Endometrium (tissue), 2 donors: ENCODE measurements around the gene ARHGEF25.
"Not testable (repeated sequence)": the region's sequence is repeated elsewhere in the genome, so short reads cannot be mapped to it uniquely, and the experiment has no call there.

ENCODE experiments used
- FAIRE-seq: peaks from 2 replicates; lab custom pipeline; 2012; peaks lifted over from hg19 to GRCh38; lab: Jason Lieb, UNC
- donor health status: control.
- donor health status: control.

The ARHGEF25 gene

DNA sequence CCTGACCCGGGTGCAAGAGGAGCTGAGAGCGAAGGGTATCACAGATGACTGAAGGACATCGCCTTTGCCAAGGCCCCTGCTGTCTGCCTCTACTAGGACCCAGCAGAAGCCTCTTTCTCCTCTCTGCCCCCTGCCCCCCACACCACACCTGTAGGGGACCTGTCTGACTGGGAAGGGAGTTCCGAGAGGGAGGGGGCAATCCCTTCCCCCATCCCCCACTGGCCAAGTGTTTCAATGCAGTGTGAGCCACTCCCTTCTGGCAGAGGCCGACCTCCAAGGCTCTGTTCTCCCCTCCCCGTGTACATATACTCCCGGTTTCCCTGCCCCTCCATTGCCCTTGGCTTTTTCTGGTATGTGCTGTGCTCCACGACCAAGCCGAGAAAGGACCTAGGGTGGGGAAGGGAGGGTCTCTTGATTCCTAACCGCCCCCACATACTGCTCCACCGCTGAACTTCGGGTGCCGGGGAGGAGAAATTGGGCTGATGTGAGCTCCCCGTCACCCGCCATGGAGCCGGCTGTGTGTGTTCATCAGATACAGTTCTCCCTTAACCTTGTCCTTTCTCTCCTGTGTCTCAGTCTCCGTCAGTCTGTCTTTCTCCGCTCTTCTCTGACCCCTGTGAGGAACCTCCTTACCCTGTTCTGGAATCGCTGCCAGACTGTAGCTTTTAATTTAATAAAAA is 2.0 kb upstream of the ARHGEF25 start:
- FAIRE-seq = no peak

DNA sequence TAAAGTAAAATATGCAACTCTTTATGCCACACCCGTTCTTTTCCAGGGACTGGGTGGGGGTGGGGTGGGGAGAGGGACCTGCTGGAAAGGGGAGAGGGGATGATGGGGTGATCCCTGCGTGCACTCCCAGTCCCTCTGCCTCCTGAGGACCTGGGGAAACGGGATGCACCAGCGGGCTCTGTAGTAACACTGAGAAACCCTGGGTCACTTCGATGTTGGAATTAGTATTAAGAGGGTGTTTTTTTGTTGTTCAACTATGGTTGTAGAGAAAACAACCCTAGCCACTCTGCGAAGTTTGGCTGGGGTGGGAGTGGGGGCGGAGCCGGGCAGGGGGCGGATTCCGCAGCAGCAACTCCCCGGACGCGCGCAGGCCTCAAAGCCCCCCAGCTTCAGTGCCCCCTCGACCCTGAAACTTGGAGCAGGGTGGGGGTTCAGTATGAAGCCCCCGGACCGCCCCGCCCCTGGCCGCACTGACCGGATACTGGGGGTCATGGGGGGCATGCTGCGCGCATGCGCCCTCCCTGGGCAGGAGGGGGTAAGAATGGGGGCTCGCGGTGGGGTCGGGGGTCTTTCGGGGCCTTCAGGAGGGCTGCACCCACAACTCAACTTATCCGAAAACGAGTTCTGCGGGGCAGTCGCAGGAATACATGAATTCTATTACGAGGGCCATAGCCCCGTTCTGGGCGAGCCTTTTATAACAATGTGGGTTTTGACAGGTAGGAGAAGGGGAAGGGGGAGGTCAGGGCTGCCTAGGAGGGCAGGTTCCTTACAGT is 1.3 kb upstream of the ARHGEF25 start:
- no peak for FAIRE-seq

DNA sequence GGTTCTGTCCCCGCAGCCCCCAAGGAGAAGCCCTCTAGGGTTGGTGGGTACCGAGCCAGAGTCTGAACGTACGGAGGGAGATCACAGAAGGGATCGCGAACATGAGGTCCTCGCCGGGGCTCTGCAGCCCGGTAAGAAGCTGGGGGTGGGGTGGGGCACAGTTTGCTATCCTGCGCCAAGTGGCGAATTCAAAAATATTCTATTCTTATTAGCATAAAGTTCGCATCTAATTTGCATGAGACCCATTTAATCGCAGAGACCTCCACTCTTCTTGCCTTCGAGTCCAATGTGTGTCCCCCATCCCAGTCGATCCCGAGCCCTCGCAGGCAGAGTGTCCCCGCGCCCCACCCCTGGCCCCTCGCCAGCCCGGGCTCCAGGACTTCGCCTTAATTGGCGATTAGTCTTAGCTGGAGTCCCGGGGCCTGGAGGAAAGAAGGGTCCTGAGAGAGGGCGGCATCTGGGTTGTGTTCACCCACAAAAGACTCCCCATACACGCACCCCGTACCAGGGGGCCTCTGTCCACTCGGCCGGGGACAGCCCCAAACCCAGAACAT is 604 bp upstream of the ARHGEF25 start:
- no peak for FAIRE-seq

DNA sequence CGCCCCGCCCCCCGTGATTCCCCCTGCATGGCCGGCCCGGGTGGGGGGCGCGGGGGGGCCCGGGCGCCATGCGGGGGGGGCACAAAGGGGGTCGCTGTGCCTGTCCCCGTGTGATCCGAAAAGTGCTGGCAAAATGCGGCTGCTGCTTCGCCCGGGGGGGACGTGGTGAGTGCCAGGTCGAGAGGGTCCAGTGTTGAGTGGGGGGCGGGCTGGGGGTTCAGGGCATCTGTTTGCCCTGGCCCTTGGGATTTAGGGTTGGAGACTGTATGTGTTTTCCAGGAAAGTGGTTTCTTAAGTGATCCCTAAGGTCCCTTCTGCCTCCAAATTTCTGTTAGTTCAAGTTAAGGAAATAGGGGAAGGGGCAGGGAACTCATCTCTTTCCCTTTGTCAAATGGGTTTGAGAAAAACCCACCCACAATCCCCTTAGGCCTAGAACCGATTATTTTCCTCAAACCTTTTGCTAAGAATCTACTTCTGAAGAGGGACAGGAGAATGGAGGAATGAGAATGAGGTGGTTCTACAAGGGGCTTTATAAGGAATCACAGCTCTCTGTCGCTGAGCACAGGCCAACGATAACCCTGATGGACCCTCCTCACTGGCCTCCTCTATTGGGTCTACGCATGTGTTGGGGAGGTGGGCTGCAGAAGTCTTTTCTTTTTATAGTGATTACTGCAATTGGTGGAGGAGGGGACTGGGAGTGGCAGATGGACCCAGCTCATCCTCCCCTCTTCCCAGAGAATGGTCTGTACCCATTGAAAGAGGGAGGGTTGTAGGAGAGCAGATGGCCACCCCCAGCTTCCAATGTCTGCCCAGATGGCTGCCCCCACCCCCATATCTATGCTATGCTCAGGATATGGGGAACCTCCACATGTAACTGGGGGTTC is 834 bp downstream of the ARHGEF25 start:
- FAIRE-seq = no peak

DNA sequence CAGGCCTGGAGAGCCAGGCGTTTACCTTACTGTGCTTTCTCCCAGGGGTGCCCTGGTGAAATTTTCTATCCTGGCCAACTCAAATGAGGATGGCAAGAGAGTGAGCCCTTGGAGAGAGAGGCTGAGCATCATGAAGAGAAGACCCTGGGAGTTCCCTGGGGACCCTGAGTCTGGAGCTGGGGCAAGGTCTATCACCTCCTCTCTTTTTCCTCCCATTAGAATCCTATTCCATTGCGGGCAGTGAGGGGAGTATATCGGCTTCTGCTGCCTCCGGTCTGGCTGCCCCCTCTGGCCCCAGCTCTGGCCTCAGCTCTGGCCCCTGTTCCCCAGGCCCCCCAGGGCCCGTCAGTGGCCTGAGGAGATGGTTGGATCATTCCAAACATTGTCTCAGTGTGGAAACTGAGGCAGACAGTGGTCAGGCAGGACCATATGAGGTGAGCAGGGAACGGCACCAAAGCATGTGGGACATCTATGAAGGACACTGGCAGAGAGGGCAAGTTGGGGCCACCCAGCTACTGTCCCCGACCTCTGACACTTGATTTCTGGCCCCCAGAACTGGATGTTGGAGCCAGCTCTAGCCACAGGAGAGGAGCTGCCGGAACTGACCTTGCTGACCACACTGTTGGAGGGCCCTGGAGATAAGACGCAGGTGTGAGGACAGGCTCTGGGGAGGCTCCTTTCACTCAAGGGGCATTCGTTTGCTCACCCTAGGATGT is 1.6 kb downstream of the ARHGEF25 start:
- FAIRE-seq = no peak

DNA sequence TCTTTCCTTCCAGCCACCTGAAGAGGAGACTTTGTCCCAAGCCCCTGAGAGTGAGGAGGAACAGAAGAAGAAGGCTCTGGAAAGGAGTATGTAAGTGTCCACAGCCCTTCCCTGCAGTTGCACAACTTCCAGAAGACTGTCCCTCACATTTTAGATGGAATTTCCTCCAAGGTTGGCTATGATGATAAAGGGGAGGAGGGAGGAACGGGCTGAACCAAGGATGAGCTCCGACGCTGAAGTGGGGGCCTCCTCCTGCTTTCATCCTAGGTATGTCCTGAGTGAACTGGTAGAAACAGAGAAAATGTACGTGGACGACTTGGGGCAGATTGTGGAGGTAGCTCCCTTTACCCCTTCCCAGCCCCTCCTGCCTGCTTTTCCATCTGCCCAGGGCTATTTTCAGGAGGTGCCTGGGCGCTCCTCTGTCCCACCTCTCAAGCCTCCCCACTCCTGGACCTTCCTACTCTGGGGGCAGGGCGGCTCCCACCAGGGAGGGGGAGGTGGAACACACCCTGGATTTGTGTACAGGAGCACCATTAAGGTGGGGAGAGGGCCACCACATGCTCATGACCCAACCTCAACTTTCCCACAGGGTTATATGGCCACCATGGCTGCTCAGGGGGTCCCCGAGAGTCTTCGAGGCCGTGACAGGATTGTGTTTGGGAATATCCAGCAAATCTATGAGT is 2.3 kb downstream of the ARHGEF25 start:
- FAIRE-seq = no peak

DNA sequence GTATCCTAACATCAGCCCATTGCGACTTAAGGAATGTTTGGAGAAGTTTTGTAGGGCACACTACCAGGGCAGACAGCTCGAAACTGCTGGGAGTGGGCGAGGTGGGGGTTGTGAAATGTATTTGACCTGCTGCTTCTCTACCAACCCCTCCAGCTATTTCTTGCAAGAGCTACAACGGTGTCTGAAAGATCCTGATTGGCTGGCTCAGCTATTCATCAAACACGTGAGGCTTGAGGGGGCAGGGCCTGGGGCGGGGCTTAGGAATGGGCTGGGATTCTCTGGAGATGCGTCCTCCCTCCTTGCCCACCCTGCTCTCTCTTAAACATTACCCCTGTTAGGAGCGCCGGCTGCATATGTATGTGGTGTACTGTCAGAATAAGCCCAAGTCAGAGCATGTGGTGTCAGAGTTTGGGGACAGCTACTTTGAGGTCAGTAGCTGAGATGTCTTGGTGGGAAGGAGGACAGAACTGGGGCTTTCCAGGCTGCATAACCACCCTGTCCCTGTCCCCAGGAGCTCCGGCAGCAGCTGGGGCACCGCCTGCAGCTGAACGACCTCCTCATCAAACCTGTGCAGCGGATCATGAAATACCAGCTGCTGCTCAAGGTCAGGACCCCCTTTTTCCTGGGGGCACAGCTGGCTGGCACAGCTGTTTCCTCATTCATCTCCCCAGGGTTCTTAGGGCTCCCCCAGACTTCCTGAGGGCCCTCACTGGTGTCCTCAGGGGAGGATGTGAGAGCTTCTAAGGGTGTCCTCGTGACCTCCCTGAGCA is 3.1 kb downstream of the ARHGEF25 start:
- no peak for FAIRE-seq

DNA sequence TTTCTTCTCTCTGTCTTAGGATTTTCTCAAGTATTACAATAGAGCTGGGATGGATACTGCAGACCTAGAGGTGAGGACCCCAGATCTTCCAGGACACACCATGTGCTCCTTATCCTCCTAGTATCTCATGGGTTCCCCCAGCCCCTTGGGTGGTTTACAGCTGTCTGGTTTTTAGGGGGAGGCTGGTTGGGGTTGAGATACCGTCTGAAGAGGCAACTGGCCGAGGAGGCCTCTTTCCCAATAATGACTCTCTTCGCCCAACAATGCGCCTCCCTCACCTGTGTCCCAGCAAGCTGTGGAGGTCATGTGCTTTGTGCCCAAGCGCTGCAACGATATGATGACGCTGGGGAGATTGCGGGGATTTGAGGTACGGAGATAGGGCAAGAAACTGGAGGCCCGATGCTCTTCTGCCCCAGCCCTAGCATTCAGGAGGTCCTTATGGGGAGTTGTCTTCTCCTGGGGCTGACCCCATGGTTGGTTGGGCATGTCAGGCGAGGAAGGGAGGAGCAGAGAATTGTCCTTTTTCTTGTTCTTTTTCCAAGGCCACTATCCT is 3.8 kb downstream of the ARHGEF25 start:
- no peak for FAIRE-seq

DNA sequence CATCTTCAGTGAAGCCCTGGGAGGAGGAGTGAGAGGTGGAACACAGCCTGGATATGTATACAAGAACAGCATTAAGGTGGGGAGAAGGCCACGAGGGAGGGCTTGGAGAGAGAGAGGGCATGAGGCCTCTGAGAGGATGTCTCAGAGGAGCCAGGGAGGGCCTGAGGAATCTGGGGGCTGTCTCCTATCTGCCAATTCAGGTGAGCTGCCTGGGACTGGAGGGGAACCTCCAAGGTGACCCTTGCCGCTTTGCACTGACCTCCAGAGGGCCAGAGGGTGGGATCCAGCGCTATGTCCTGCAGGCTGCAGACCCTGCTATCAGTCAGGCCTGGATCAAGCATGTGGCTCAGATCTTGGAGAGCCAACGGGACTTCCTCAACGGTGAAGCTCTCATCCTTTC is 4.4 kb downstream of the ARHGEF25 start:
- no peak for FAIRE-seq

DNA sequence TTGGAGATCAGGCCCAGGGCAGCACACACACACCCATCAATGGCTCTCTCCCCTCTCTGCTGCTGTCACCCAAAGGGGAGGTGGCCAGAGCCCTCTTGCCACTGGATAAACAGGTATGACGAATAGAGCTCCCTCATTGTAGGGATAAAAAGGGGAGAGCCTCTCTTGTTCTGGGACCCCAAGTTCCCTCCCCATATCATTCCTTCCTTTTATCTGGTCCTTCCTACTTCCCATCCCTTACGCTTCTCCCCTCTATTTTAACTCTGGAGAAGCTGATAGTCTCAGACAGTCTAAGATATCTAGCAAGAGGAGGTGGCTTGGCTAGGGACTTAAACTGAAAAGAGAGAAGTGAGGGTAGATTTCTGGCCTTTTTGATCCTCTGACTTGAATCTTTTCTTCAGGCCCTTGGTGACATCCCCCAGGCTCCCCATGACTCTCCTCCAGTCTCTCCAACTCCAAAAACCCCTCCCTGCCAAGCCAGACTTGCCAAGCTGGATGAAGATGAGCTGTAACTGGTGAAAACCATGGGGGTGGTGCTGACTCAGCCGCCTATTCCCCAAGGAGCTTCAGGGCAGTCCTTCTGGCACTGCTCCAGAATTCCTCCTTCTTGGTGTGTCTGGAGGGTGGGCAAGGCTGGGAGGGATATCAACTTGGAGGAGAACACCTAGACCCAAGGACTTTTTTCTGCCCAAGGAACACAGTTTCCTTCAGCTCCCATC is 5.3 kb downstream of the ARHGEF25 start:
- no peak for FAIRE-seq

DNA sequence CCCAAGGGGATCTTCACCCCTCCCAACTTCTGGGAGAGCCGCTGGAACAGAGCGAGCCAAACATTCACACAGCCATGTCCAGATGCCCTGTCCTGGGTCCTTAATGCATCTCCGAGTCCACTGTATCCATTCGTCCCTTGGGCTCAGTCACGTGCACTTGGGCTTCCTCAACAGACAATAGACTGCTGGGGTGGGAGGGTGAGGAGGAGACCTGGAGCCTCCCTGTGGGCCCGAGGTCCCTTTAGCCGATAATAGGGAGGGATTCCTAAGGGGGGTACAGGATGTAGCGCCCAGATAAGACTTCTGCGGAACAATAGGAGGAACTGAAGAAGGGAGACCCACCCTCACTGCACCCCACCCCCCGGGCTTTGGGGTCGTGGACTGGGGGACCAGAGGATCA is 6.7 kb downstream of the ARHGEF25 start:
- FAIRE-seq = no peak

DNA sequence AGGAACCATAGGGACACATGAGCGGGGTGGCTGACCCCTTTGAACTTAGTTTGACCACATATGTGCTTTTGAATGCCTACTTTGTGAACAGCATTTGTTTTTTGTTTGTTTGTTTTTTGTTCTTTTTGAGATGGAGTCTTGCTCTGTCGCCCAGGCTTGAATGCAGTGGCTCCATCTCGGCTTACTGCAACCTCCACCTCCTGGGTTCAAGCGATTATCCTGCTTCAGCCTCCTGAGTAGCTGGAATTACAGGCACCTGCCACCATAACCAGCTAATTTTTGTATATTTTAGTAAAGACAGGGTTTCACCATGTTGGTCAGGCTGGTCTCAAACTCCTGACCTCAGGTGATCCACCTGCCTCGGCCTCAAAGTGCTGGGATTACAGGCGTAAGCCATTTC is 7.2 kb downstream of the ARHGEF25 start:
- not testable (repeated sequence) for FAIRE-seq

DNA sequence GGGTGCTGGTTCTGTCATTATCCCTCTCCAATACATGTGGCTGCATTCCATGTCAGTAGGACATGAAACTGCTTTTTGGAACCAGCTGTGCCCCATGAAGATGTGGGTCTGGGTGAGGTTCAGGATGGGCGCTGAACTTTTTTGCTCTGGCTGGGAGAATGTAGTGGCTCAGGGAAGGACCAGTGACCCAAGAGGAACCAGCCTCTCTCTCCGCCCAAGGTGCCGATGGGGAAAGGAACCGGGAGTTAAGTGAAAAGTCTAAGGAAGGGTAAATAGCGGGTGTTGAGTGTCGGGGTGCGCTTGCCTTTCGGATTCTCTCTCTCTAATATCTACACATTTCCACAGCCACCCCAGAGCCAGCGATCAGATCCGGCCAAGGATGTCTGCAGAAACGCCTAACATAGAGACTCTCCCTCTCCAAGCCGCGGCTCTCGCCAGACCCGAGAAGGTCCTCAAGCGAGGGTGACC is 7.8 kb downstream of the ARHGEF25 start:
- FAIRE-seq = no peak

DNA sequence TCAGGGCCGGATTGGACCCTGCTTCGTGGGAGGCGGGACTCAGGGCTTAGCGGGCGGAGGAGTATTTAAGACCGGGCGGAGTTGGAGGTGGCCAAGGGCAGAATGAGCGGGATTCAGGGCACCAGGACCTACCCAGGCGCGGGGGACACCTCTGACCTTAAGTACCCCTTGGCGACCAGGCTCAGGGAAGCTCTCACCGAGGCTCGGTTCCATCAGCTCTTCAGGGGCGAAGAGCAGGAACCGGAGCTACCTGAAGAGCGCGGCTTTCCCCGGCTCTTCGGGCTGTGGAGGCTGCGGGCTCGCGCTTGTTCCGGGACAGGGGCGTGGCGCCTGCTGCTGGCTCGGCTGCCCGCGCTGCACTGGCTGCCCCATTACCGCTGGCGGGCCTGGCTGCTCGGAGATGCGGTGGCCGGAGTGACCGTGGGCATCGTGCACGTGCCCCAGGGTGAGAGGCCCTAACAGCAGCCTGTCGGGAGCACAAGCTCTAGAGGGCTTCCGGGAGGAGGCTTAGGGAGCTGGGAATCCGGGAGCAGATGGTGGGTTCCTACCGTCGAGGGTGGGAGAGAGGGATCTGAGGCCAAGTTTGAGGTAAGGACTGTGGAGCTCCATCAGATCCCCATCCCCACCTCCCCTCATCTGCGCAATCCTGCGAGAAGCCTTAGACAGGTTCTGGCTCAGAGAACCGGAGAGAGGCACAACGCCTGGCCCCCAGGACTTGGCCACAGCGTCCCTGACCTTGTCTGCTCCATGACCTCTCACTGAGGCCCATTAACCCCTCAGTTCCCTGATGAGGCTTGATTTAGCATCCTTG is 8.4 kb downstream of the ARHGEF25 start:
- no peak for FAIRE-seq

DNA sequence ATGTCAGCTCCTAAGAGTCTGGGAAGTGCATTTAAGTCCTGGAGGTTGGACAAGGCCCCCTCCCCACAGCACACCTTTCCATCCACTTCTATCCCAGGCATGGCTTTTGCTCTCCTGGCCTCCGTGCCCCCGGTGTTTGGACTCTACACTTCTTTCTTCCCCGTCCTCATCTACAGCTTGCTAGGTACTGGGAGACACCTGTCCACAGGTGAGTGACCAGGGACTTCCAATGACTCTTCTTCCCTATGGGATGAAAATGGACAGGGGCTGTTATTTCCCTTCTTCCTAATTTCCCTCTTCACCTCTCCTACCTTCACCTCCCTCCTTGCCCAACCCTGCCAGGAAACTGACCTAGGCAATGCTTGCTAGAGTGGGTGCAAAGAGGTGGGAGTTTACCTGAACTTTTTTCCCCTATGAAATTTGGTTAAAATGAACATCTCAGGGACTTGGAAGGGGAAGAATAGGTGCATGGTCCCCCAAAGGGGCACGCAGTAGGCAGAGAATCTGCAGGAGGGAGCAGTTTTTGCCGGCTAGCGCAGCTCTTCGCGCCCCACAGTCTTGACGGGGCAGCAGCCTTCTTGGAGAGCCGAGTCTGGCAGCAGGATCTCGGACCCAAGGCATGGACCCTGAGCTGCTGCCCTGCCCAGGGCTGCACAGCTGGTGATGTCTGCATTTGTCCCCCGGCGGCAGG is 9.2 kb downstream of the ARHGEF25 start:
- no peak for FAIRE-seq

DNA sequence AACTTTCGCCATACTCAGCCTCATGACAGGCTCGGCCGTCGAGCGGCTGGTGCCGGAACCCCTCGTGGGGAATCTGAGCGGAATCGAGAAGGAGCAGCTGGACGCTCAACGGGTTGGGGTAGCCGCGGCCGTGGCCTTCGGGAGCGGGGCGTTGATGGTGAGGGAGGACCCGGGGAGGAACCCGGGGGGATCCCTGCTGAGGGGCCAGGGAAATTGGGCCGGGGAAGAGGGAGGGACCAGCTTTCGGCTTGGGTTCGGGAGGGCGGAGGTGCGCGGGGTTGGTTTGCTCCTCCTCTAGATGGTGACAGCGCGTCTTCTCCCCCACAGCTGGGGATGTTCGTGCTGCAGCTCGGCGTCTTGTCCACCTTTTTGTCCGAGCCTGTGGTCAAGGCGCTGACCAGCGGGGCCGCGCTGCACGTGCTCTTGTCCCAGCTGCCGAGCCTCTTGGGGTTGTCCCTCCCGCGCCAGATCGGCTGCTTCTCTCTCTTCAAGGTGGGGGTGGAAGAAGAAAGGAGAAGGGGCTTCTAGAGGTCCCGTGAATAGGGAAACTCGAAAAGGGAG is 9.8 kb downstream of the ARHGEF25 start:
- FAIRE-seq = no peak

DNA sequence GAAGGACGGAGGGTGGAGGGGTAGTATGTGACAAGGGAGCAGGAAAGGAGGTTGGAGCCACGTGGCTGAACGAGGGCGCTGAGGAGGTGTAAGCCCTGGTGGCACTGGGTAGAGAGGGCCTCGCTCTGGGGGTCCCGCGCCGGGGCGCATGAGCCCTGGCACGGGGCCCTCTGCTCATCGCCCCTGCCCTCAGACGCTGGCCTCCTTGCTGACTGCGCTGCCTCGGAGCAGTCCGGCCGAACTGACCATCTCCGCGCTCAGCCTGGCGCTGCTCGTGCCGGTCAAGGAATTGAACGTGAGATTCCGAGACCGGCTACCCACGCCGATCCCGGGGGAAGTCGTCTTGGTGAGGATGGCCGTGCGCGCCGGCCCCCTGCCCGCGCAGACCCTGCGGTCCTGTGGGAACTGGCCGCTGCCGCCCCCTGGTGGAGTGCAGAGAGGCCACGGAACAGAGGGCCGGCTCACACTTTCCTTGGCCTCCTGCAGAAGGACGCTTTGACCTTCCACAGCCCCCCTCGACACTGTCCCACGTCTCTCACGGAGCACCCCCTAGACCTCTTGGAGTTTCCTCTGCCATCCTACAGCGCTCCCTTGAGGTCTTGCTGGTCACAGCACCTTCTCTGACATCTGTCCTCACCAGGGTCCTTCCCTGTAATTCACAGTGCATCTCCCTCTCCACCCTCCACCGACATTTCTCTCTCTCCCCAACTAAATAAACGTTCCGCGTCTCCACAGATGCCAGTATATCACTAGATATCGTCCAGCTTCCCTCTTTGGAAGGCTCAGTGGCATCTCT is 10.5 kb downstream of the ARHGEF25 start:
- no peak for FAIRE-seq
